ENCODE data around the gene SPAG16. TPM values are rescaled to one million over a fixed set of nuclear protein-coding genes. Genes with fewer than 3 reads are reported as not detected.

Gene SPAG16
- total and polyA plus RNA-seq, 4 donors, result 8.7 to 90.6 (median 21.6) TPM

DNA sequence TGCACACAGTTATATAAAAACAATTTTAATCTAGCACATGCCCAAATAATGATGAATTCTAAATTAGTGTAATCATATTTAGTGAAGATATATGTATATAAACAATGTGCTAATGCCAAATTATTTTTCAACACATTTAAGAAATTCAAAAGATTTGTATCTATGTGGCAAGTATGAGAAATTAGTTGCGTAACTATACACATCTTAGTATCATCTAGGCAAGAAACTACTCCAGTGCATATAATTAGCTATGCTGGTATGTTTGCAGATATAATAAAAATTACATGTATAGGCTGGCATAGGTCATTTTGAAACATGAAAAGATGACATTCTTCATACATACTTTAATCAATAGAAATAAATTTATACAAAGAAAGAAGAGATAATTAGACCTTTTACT lies 874.6 kb downstream of the SPAG16 start:
- H3K36me3 ChIP-seq (ENCODE audit: control insufficient read depth in 4 of 4, insufficient read depth in 4 of 4, low read length in 4 of 4), result no peaks in the 10 kb centered on the region
- WGBS, 2 donors, result 85 to 91% methylated on average over 1 of the region's 1 CpG
- no peak overlapping the region for H3K9ac ChIP-seq (ENCODE audit: insufficient read depth in 1 of 2, low read length in 2 of 2)
- no peaks in the 10 kb centered on the region for H3K4me1 ChIP-seq (ENCODE audit: control insufficient read depth in 5 of 5, insufficient read depth in 5 of 5, low read length in 5 of 5)
- no peaks in the 10 kb centered on the region for H3K27me3 ChIP-seq (ENCODE audit: control insufficient read depth in 3 of 3, insufficient read depth in 3 of 3, low read length in 2 of 3)
- H3K4me3 ChIP-seq, result no peak overlapping the region
- H3K9me3 ChIP-seq (ENCODE audit: control insufficient read depth in 4 of 4, insufficient read depth in 3 of 4, low read length in 3 of 4), result no peaks in the 10 kb centered on the region
- H3K27ac ChIP-seq (ENCODE audit: low read depth in 1 of 2, low read length in 1 of 2), result no peak overlapping the region
- ATAC-seq (ENCODE audit: insufficient read depth, low FRiP score) (no peak), DNase-seq (no peak)
- TF ChIP-seq, protein P1, sequence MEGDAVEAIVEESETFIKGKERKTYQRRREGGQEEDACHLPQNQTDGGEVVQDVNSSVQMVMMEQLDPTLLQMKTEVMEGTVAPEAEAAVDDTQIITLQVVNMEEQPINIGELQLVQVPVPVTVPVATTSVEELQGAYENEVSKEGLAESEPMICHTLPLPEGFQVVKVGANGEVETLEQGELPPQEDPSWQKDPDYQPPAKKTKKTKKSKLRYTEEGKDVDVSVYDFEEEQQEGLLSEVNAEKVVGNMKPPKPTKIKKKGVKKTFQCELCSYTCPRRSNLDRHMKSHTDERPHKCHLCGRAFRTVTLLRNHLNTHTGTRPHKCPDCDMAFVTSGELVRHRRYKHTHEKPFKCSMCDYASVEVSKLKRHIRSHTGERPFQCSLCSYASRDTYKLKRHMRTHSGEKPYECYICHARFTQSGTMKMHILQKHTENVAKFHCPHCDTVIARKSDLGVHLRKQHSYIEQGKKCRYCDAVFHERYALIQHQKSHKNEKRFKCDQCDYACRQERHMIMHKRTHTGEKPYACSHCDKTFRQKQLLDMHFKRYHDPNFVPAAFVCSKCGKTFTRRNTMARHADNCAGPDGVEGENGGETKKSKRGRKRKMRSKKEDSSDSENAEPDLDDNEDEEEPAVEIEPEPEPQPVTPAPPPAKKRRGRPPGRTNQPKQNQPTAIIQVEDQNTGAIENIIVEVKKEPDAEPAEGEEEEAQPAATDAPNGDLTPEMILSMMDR (IDR thresholded peaks at IDR 0.05; ENCODE audit: control extremely low read depth, extremely low read depth), result no peak

GRCh38 chr2:214169281-214169680 lies 885.0 kb downstream of the SPAG16 start:
- Histone ChIP-seq H3K4me3 (no peak overlapping the region), H3K9me3 (ENCODE audit: control insufficient read depth in 4 of 4, insufficient read depth in 3 of 4, low read length in 3 of 4) (peaks cover 0 to 3% (median 0%) of the 10 kb centered on the region in 4 donors), H3K36me3 (ENCODE audit: control insufficient read depth in 4 of 4, insufficient read depth in 4 of 4, low read length in 4 of 4) (no peaks in the 10 kb centered on the region), H3K9ac (ENCODE audit: insufficient read depth in 1 of 2, low read length in 2 of 2) (no peak overlapping the region), H3K27me3 (ENCODE audit: control insufficient read depth in 3 of 3, insufficient read depth in 3 of 3, low read length in 2 of 3) (no peaks in the 10 kb centered on the region), H3K4me1 (ENCODE audit: control insufficient read depth in 5 of 5, insufficient read depth in 5 of 5, low read length in 5 of 5) (no peaks in the 10 kb centered on the region), H3K27ac (ENCODE audit: low read depth in 1 of 2, low read length in 1 of 2) (no peak overlapping the region)
- ATAC-seq (ENCODE audit: insufficient read depth, low FRiP score) (no peak), DNase-seq (no peak)
- TF ChIP-seq, protein P1 (IDR thresholded peaks at IDR 0.05; ENCODE audit: control extremely low read depth, extremely low read depth), result no peak
- 64 to 81% methylated on average over 5 of the region's 5 CpGs for WGBS, 2 donors

DNA sequence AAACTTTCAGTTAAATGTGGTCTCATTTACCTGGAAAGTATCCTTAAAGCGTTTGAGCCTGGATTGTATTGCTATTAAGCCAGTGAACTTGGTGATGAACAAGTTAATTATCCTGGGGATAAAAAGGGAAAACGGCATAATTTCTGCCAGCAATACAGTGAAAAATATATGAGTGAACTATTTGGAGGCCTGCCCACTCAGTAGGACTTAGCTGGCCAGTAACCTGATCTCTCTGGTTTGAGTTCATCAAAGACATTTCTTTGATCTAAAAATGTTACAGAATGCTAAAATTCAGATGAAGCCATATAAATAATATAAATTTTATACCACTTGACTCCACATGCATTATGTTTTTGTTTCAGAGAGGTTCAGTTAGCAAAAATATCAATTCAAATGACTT lies 885.5 kb downstream of the SPAG16 start:
- H3K4me3 ChIP-seq, result no peak overlapping the region
- no peaks in the 10 kb centered on the region for H3K36me3 ChIP-seq (ENCODE audit: control insufficient read depth in 4 of 4, insufficient read depth in 4 of 4, low read length in 4 of 4)
- no peaks in the 10 kb centered on the region for H3K4me1 ChIP-seq (ENCODE audit: control insufficient read depth in 5 of 5, insufficient read depth in 5 of 5, low read length in 5 of 5)
- H3K9ac ChIP-seq (ENCODE audit: insufficient read depth in 1 of 2, low read length in 2 of 2), result no peak overlapping the region
- no peak overlapping the region for H3K27ac ChIP-seq (ENCODE audit: low read depth in 1 of 2, low read length in 1 of 2)
- ATAC-seq (ENCODE audit: insufficient read depth, low FRiP score) (no peak), DNase-seq (peak in 1 of 3 donors; percentile 3)
- H3K27me3 ChIP-seq (ENCODE audit: control insufficient read depth in 3 of 3, insufficient read depth in 3 of 3, low read length in 2 of 3), result no peaks in the 10 kb centered on the region
- 46 to 72% methylated on average over 2 of the region's 2 CpGs for WGBS, 2 donors
- H3K9me3 ChIP-seq (ENCODE audit: control insufficient read depth in 4 of 4, insufficient read depth in 3 of 4, low read length in 3 of 4), result peaks cover 0 to 3% (median 0%) of the 10 kb centered on the region in 4 donors
- TF ChIP-seq, protein P1 (IDR thresholded peaks at IDR 0.05; ENCODE audit: control extremely low read depth, extremely low read depth), result no peak

DNA sequence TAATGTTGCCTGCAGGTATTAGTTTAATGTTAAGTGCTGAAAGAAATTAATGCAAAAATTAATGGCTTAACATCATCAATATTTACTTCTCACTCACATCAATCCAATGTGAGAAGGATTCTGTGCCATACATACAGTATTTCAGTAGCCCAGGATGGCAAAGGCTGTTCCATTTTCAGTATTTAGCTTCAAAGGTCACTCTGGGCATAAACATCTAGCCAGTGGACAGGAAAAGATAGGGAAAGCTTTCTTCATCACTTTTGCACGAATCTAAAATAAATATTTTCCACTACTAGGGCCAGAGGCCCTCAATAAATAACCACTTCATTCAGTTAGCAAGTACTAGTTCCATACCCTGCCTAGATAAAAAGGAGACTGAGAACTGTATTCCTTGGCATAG lies 890.3 kb downstream of the SPAG16 start:
- Histone ChIP-seq H3K27me3 (ENCODE audit: control insufficient read depth in 3 of 3, insufficient read depth in 3 of 3, low read length in 2 of 3) (no peaks in the 10 kb centered on the region), H3K4me1 (ENCODE audit: control insufficient read depth in 5 of 5, insufficient read depth in 5 of 5, low read length in 5 of 5) (no peaks in the 10 kb centered on the region), H3K9me3 (ENCODE audit: control insufficient read depth in 4 of 4, insufficient read depth in 3 of 4, low read length in 3 of 4) (peaks cover 0 to 3% (median 0%) of the 10 kb centered on the region in 4 donors), H3K36me3 (ENCODE audit: control insufficient read depth in 4 of 4, insufficient read depth in 4 of 4, low read length in 4 of 4) (no peaks in the 10 kb centered on the region), H3K9ac (ENCODE audit: insufficient read depth in 1 of 2, low read length in 2 of 2) (no peak overlapping the region), H3K27ac (ENCODE audit: low read depth in 1 of 2, low read length in 1 of 2) (no peak overlapping the region), H3K4me3 (no peak overlapping the region)
- TF ChIP-seq, protein P1 (IDR thresholded peaks at IDR 0.05; ENCODE audit: control extremely low read depth, extremely low read depth), result no peak
- ATAC-seq (ENCODE audit: insufficient read depth, low FRiP score) (no peak), DNase-seq (no peak)
- WGBS, 2 donors, result 27 to 45% methylated on average over 1 of the region's 1 CpG

Measured in lung (tissue), 12 donors.